ENCODE results near the gene P2RY2. TPM values are rescaled to one million over a fixed set of nuclear protein-coding genes. Genes with fewer than 3 reads are reported as not detected.

The P2RY2 gene
- total RNA-seq, 1 experiment from 2014 or later: 22.5 TPM

DNA sequence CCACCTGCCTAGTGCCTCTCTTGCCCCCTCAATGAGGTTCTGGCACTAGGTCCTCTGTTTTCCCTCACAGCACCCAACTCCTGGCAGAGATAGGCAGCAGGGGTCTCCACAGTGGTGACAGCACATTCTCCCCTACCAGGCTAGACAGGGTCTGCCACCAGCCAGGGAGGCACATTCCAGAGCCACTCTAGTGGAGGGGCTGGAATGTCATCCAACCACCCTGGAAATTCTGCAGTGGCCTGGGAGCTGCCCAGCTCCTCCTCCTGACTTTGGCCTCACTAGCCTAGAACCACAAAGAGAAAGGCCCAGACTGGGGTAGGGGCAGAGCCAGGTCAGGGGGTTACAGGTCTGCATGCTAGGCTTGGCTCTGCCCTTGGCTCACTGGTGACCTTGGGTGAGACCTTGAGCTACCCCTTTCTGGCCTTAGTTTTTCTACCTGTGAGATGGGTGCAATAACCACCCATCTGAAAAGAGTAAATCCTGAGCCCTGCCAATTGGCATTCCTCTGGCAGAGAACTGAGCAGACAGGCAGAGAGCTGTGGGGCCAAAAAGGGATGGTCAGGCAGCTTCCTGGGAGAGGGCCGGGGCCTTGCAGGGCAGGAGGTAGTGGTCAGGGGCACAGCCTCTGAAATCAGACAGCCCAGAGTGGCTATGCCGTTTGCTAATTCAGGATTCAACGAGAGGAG, 7.1 kb downstream of the P2RY2 start:
- intact Hi-C loops (cut with micrococcal nuclease; ENCODE audit: unreplicated experiment): no loop called here
- H3K79me2 ChIP-seq (ENCODE audit: low read depth): peaks cover 42% of the 10 kb centered on the region

GRCh38 chr11:73225851-73226250, 7.8 kb downstream of the P2RY2 start:
- H3K36me3 ChIP-seq (ENCODE audit: low read depth): peaks cover 6% of the 10 kb centered on the region; the same call in 1 of the 2 replicates
- no peaks in the 10 kb centered on the region for H3K9me2 ChIP-seq (ENCODE audit: insufficient read depth)
- ChIA-PET POLR2A (ENCODE audit: unreplicated experiment) (no interaction called here), CTCF (interaction anchor here (1.6 kb wide), 1 partner anchor 63 kb away, joined by 5 read pairs; no protein-coding TSS in a partner anchor)
- peaks cover 51% of the 10 kb centered on the region for H3K4me1 ChIP-seq (replicated peaks; ENCODE audit: insufficient read depth)
- peaks cover 35% of the 10 kb centered on the region for H3K79me2 ChIP-seq (ENCODE audit: low read depth)
- no peak for DNase-seq
- TF ChIP-seq, protein P1, sequence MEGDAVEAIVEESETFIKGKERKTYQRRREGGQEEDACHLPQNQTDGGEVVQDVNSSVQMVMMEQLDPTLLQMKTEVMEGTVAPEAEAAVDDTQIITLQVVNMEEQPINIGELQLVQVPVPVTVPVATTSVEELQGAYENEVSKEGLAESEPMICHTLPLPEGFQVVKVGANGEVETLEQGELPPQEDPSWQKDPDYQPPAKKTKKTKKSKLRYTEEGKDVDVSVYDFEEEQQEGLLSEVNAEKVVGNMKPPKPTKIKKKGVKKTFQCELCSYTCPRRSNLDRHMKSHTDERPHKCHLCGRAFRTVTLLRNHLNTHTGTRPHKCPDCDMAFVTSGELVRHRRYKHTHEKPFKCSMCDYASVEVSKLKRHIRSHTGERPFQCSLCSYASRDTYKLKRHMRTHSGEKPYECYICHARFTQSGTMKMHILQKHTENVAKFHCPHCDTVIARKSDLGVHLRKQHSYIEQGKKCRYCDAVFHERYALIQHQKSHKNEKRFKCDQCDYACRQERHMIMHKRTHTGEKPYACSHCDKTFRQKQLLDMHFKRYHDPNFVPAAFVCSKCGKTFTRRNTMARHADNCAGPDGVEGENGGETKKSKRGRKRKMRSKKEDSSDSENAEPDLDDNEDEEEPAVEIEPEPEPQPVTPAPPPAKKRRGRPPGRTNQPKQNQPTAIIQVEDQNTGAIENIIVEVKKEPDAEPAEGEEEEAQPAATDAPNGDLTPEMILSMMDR (conservative IDR thresholded peaks at IDR 0.05): no peak
- no peak for TF ChIP-seq EZH2 (IDR thresholded peaks at IDR 0.05; ENCODE audit: low read depth)
- H3F3A ChIP-seq (ENCODE audit: insufficient read depth, low read depth): peaks cover 22% of the 10 kb centered on the region
- H3K27me3 ChIP-seq (ENCODE audit: insufficient read depth, low read depth): no peaks in the 10 kb centered on the region
- no peak overlapping the region for H2AFZ ChIP-seq
- H3K27ac ChIP-seq: no peak overlapping the region
- H3K4me2 ChIP-seq: 0 out of 2 replicates have a peak overlapping the region, but pooled peaks have one; percentile 47
- no peak overlapping the region for H3K4me3 ChIP-seq
- H4K20me1 ChIP-seq (ENCODE audit: insufficient read depth): no peaks in the 10 kb centered on the region; the same call in 1 of the 2 replicates
- intact Hi-C loops (cut with micrococcal nuclease; ENCODE audit: unreplicated experiment): no loop called here
- H3K9me3 ChIP-seq (ENCODE audit: insufficient read depth, low read depth): no peaks in the 10 kb centered on the region
- BruUV-seq (replicated peaks): no TSS peak

More for the DNA sequence above, 7.1 kb downstream of the P2RY2 start:
- BruUV-seq (replicated peaks): no TSS peak
- Histone ChIP-seq H3F3A (ENCODE audit: insufficient read depth, low read depth) (peaks cover 22% of the 10 kb centered on the region), H3K9me3 (ENCODE audit: insufficient read depth, low read depth) (no peaks in the 10 kb centered on the region), H4K20me1 (ENCODE audit: insufficient read depth) (no peaks in the 10 kb centered on the region; the same call in 1 of the 2 replicates), H3K36me3 (ENCODE audit: low read depth) (peaks cover 2% of the 10 kb centered on the region; the same call in 1 of the 2 replicates), H3K4me2 (peak overlapping the region; percentile 47), H3K9me2 (ENCODE audit: insufficient read depth) (no peaks in the 10 kb centered on the region), H2AFZ (no peak overlapping the region), H3K4me3 (no peak overlapping the region), H3K27me3 (ENCODE audit: insufficient read depth, low read depth) (no peaks in the 10 kb centered on the region), H3K27ac (peak overlapping the region; percentile 31; the same call in 1 of the 2 replicates), H3K4me1 (replicated peaks; ENCODE audit: insufficient read depth) (peaks cover 58% of the 10 kb centered on the region)
- peak; percentile 52 to 73 for DNase-seq
- no peak for TF ChIP-seq EZH2 (IDR thresholded peaks at IDR 0.05; ENCODE audit: low read depth)
- TF ChIP-seq, protein P1 (conservative IDR thresholded peaks at IDR 0.05): no peak
- ChIA-PET POLR2A (ENCODE audit: unreplicated experiment) (interaction anchor here (0.5 to 0.6 kb wide), 2 partner anchors 18 to 164 kb away, joined by 3 to 12 read pairs; no protein-coding TSS in a partner anchor), CTCF (interaction anchor here (0.6 to 1.6 kb wide), 3 partner anchors 12 to 64 kb away, joined by 3 to 7 read pairs (median 5); no protein-coding TSS in a partner anchor)

GRCh38 chr11:73226297-73227006, 8.4 kb downstream of the P2RY2 start:
- no peak for DNase-seq
- POLR2A ChIA-PET (ENCODE audit: unreplicated experiment): no interaction called here
- CTCF ChIA-PET: interaction anchor here (0.6 to 0.7 kb wide), 4 partner anchors 13 to 436 kb away, joined by 3 to 11 read pairs (median 4); no protein-coding TSS in a partner anchor
- no peaks in the 10 kb centered on the region; the same call in 1 of the 2 replicates for H4K20me1 ChIP-seq (ENCODE audit: insufficient read depth)
- H3K4me2 ChIP-seq: no peak overlapping the region
- H3K79me2 ChIP-seq (ENCODE audit: low read depth): peaks cover 29% of the 10 kb centered on the region
- peaks cover 6% of the 10 kb centered on the region; the same call in 1 of the 2 replicates for H3K36me3 ChIP-seq (ENCODE audit: low read depth)
- H3K27ac ChIP-seq: no peak overlapping the region
- H3K4me3 ChIP-seq: no peak overlapping the region
- peaks cover 49% of the 10 kb centered on the region for H3K4me1 ChIP-seq (replicated peaks; ENCODE audit: insufficient read depth)
- peaks cover 22% of the 10 kb centered on the region for H3F3A ChIP-seq (ENCODE audit: insufficient read depth, low read depth)
- intact Hi-C loops (cut with micrococcal nuclease; ENCODE audit: unreplicated experiment): no loop called here
- no TSS peak for BruUV-seq (replicated peaks)
- no peaks in the 10 kb centered on the region for H3K9me2 ChIP-seq (ENCODE audit: insufficient read depth)
- H3K9me3 ChIP-seq (ENCODE audit: insufficient read depth, low read depth): no peaks in the 10 kb centered on the region
- no peaks in the 10 kb centered on the region for H3K27me3 ChIP-seq (ENCODE audit: insufficient read depth, low read depth)
- TF ChIP-seq, protein P1 (conservative IDR thresholded peaks at IDR 0.05): no peak
- no peak for TF ChIP-seq EZH2 (IDR thresholded peaks at IDR 0.05; ENCODE audit: low read depth)
- no peak overlapping the region for H2AFZ ChIP-seq

Measured in PC-9 (cell line).